H1 (cell line): Measurements from ENCODE around the gene KLHL2. TPM values are rescaled to one million over a fixed set of nuclear protein-coding genes. Genes with fewer than 3 reads are reported as not detected.

Source experiments
- CTCF ChIA-PET: fragments of 300-600 bp; sonication (Branson Sonifier 250); formaldehyde crosslinking; loops from one replicate; lab custom pipeline; 2021; ENCODE audit not compliant: partially characterized antibody; lab: Charles Lee
- POLR2A ChIA-PET: fragments of 300-600 bp; sonication (Branson Sonifier 250); formaldehyde crosslinking; loops from one replicate; lab custom pipeline; 2021; ENCODE audit warnings: inconsistent platforms; ENCODE audit not compliant: partially characterized antibody; lab: Charles Lee
- DNase-seq, 2 experiments: peaks; one replicate each; pipeline versions ENCODE4 v3.0.0 to v3.0.0-alpha.2; 2010 to 2022; ENCODE audit warnings: low spot score in 2 of 2, low read depth in 1 of 2, mixed read lengths in 1 of 2
- FAIRE-seq: peaks from 2 replicates; lab custom pipeline; 2011; peaks lifted over from hg19 to GRCh38; lab: Jason Lieb, UNC
- H2AFZ ChIP-seq: 2 replicates; pipeline ENCODE4 v1.8.1; 2012; ENCODE audit warnings: low read length, inconsistent platforms
- H2AK5ac ChIP-seq: 2 replicates; pipeline ENCODE4 v1.6.1; 2013; ENCODE audit warnings: low read depth, low read length
- H2BK120ac ChIP-seq: replicated peaks from 2 replicates; pipeline ENCODE3; 2013; ENCODE audit warnings: low read depth, low read length, inconsistent platforms
- H2BK12ac ChIP-seq: 2 replicates; pipeline ENCODE4 v1.6.1; 2013; ENCODE audit warnings: low read depth, low read length
- H2BK15ac ChIP-seq: 2 replicates; pipeline ENCODE4 v1.6.1; 2013; ENCODE audit warnings: low read length
- H2BK20ac ChIP-seq: 2 replicates; pipeline ENCODE4 v1.6.1; 2013; ENCODE audit warnings: low read length
- H2BK5ac ChIP-seq: 2 replicates; pipeline ENCODE4 v1.6.1; 2013; ENCODE audit warnings: low read depth, low read length
- H3K14ac ChIP-seq: 2 replicates; pipeline ENCODE4 v1.6.1; 2013; ENCODE audit warnings: inconsistent platforms; ENCODE audit not compliant: insufficient read length
- H3K18ac ChIP-seq: 2 replicates; pipeline ENCODE4 v1.6.1; 2013; ENCODE audit warnings: low read length; ENCODE audit errors: extremely low read depth
- H3K23ac ChIP-seq: 2 replicates; pipeline ENCODE4 v1.6.1; 2013; ENCODE audit warnings: inconsistent platforms; ENCODE audit not compliant: insufficient read length
- H3K23me2 ChIP-seq: 2 replicates; pipeline ENCODE4 v1.6.1; 2013; ENCODE audit warnings: low read depth, low read length
- H3K27ac ChIP-seq: 2 replicates; pipeline ENCODE4 v1.6.1; 2011; ENCODE audit warnings: low read depth, low read length, inconsistent platforms
- H3K27me3 ChIP-seq, 4 experiments: replicated peaks in 1 of 4; 1 replicate in 1 of 4; 2 replicates in 3 of 4; pipeline versions ENCODE4 v1.6.1 to v1.8.1; 2011 to 2013; ENCODE audit warnings: low read length in 3 of 4, mild to moderate bottlenecking in 3 of 4, inconsistent platforms in 2 of 4, mixed read lengths in 2 of 4, moderate library complexity in 1 of 4; ENCODE audit not compliant: control insufficient read depth in 3 of 4, insufficient read depth in 3 of 4; ENCODE audit errors: extremely low read depth in 1 of 4
- H3K36me3 ChIP-seq, 4 experiments: 2 replicates each; pipeline versions ENCODE4 v1.6.1 to v1.8.1; 2011 to 2013; ENCODE audit warnings: mild to moderate bottlenecking in 4 of 4, low read length in 3 of 4, moderate library complexity in 2 of 4, control low read depth in 1 of 4, inconsistent platforms in 1 of 4; ENCODE audit not compliant: insufficient read depth in 4 of 4, control insufficient read depth in 2 of 4
- H3K4ac ChIP-seq: replicated peaks from 2 replicates; pipeline ENCODE3; 2013; ENCODE audit warnings: low read length, low read depth, mixed read lengths, inconsistent platforms; ENCODE audit not compliant: insufficient read length
- H3K4me1 ChIP-seq, 4 experiments: replicated peaks in 1 of 4; 1 replicate in 1 of 4; 2 replicates in 3 of 4; pipeline versions ENCODE4 v1.6.1 to v1.8.1; 2011 to 2013; ENCODE audit warnings: low read length in 3 of 4, inconsistent platforms in 2 of 4, mixed read lengths in 1 of 4; ENCODE audit not compliant: insufficient read depth in 4 of 4, control insufficient read depth in 3 of 4
- H3K4me2 ChIP-seq, 2 experiments: 2 replicates each; pipeline versions ENCODE4 v1.6.1 to v1.8.1; 2011 to 2013; ENCODE audit warnings: low read depth in 2 of 2, low read length in 2 of 2, control low read depth in 1 of 2, inconsistent platforms in 1 of 2, mild to moderate bottlenecking in 1 of 2; ENCODE audit not compliant: insufficient read depth in 1 of 2
- H3K4me3 ChIP-seq, 4 experiments: fragments of 200-600, 300-600 bp in 1 of 4; sonication (generic), shearing (Covaris generic), sonication (Bioruptor Twin) in 1 of 4; 2 replicates each; pipeline versions ENCODE4 v1.5.1 to v1.8.1; 2011 to 2016; ENCODE audit warnings: low read length in 4 of 4, low read depth in 3 of 4, control low read depth in 2 of 4, inconsistent platforms in 2 of 4, mild to moderate bottlenecking in 2 of 4, mixed read lengths in 1 of 4, moderate library complexity in 1 of 4; ENCODE audit not compliant: insufficient read depth in 2 of 4; ENCODE audit errors: extremely low read depth in 1 of 4
- H3K56ac ChIP-seq: replicated peaks from 2 replicates; pipeline ENCODE3; 2013; ENCODE audit warnings: low read depth, mild to moderate bottlenecking, mixed read lengths, low read length, inconsistent platforms; ENCODE audit not compliant: insufficient read length
- H3K79me1 ChIP-seq: 2 replicates; pipeline ENCODE4 v1.6.1; 2013; ENCODE audit warnings: low read depth, low read length, control low read depth
- H3K79me2 ChIP-seq, 2 experiments: 2 replicates each; pipeline versions ENCODE4 v1.6.1 to v1.8.1; 2012 to 2013; ENCODE audit warnings: low read length in 2 of 2, mild to moderate bottlenecking in 2 of 2, inconsistent platforms in 1 of 2; ENCODE audit not compliant: insufficient read depth in 2 of 2, control insufficient read depth in 1 of 2
- H3K9ac ChIP-seq, 4 experiments: replicated peaks in 1 of 4; 1 replicate in 1 of 4; 2 replicates in 3 of 4; pipeline versions ENCODE4 v1.6.1 to v1.8.1; 2011 to 2013; ENCODE audit warnings: low read depth in 3 of 4, low read length in 3 of 4, control low read depth in 2 of 4, mild to moderate bottlenecking in 2 of 4, moderate library complexity in 2 of 4, inconsistent platforms in 1 of 4; ENCODE audit errors: extremely low read depth in 1 of 4
- H3K9me3 ChIP-seq, 2 experiments: 2 replicates each; pipeline versions ENCODE4 v1.6.1 to v1.8.1; 2012 to 2013; ENCODE audit warnings: mild to moderate bottlenecking in 2 of 2, moderate library complexity in 2 of 2, control low read depth in 1 of 2, inconsistent platforms in 1 of 2, low read depth in 1 of 2, low read length in 1 of 2, mixed read lengths in 1 of 2; ENCODE audit not compliant: insufficient read depth in 2 of 2
- H4K20me1 ChIP-seq, 2 experiments: replicated peaks in 1 of 2; 2 replicates each; pipeline versions ENCODE3 to v1.8.1; 2011 to 2013; ENCODE audit warnings: inconsistent platforms in 2 of 2, low read length in 2 of 2, mild to moderate bottlenecking in 1 of 2; ENCODE audit not compliant: insufficient read depth in 2 of 2, control insufficient read depth in 1 of 2
- H4K5ac ChIP-seq: 2 replicates; pipeline ENCODE4 v1.6.1; 2013; ENCODE audit warnings: low read length, low read depth, mixed read lengths, inconsistent platforms; ENCODE audit not compliant: insufficient read length
- H4K8ac ChIP-seq: 2 replicates; pipeline ENCODE4 v1.8.0; 2013; ENCODE audit warnings: mild to moderate bottlenecking, moderate library complexity, low read length, inconsistent platforms; ENCODE audit not compliant: insufficient read depth; ENCODE audit errors: extremely low read depth
- H4K91ac ChIP-seq: replicated peaks from 2 replicates; pipeline ENCODE3; 2013; ENCODE audit warnings: low read length, mixed read lengths, inconsistent platforms; ENCODE audit not compliant: insufficient read length
- CBX8 ChIP-seq: fragments of 300-800, 300-1000 bp; sonication (generic); IDR thresholded peaks from 2 replicates; pipeline ENCODE4 v1.7.1; 2016; ENCODE audit warnings: low read depth, low read length, borderline replicate concordance
- CEBPB ChIP-seq: IDR thresholded peaks from 2 replicates; pipeline ENCODE4 v1.6.1; 2012; ENCODE audit warnings: low read depth, low read length
- EGR1 ChIP-seq: IDR thresholded peaks from 2 replicates; pipeline ENCODE4 v1.6.1; 2011; ENCODE audit warnings: low read depth, low read length, borderline replicate concordance
- FOSL1 ChIP-seq: IDR thresholded peaks from 2 replicates; pipeline ENCODE4 v1.6.1; 2011; ENCODE audit warnings: mild to moderate bottlenecking, low read depth, low read length, moderate library complexity; ENCODE audit not compliant: insufficient read depth
- JUN ChIP-seq: IDR thresholded peaks from 2 replicates; pipeline ENCODE4 v1.6.1; 2011; ENCODE audit warnings: low read depth, mild to moderate bottlenecking, improper control_type of control experiment, low read length
- RAD21 ChIP-seq, 2 experiments: IDR thresholded peaks in 1 of 2; conservative IDR thresholded peaks in 1 of 2; 2 replicates each; pipeline ENCODE4 v1.6.1; 2011; ENCODE audit warnings: low read depth in 2 of 2, low read length in 2 of 2, improper control_type of control experiment in 1 of 2, inconsistent platforms in 1 of 2, mild to moderate bottlenecking in 1 of 2, moderate library complexity in 1 of 2
- SIRT6 ChIP-seq: IDR thresholded peaks from one replicate; pipeline ENCODE4 v1.7.1; 2012; ENCODE audit warnings: low read length, inconsistent platforms
- TAF7 ChIP-seq: optimal IDR thresholded peaks from 2 replicates; pipeline ENCODE3; 2011; ENCODE audit warnings: low read depth, mild to moderate bottlenecking, inconsistent platforms, low read length, moderate library complexity, borderline replicate concordance
- TBP ChIP-seq: IDR thresholded peaks from 2 replicates; pipeline ENCODE4 v1.6.1; 2011; ENCODE audit warnings: low read depth, low read length, improper control_type of control experiment
- TEAD4 ChIP-seq: IDR thresholded peaks from 2 replicates; pipeline ENCODE4 v1.6.1; 2012; ENCODE audit warnings: low read depth, low read length, inconsistent platforms, mixed read lengths
- ZNF274 ChIP-seq: IDR thresholded peaks from 2 replicates; pipeline ENCODE4 v1.7.0; 2012; ENCODE audit warnings: low read length, borderline replicate concordance; ENCODE audit errors: extremely low read depth
- WGBS, 2 experiments: shearing (Covaris generic) in 1 of 2; methylation state at CpG; one replicate each; pipeline versions ENCODE4 v1.1.6 to v1.1.7; 2013 to 2015; ENCODE audit warnings: low lambda C conversion rate in 2 of 2, mixed read lengths in 2 of 2, inconsistent platforms in 1 of 2, low coverage in 1 of 2, missing lambda C conversion rate in 1 of 2; ENCODE audit not compliant: insufficient replicate concordance in 2 of 2, insufficient coverage in 1 of 2, insufficient read length in 1 of 2; ENCODE audit errors: extremely low coverage in 1 of 2, missing lambda C conversion rate in 1 of 2; 5-methylcytosine and 5-hydroxymethylcytosine counted together
- polyA plus RNA-seq, 7 experiments: library from polyadenylated mRNA; depleted of rRNA in 3 of 7; stranded (reverse) in 5 of 7; unstranded in 2 of 7; fragments of >200 nt in 5 of 7; fragments of 200-250 nt in 2 of 7; gene quantifications; 1 replicate in 5 of 7; 2 replicates in 1 of 7; 4 replicates in 1 of 7; pipeline versions ENCODE4 v1.2.1 to v1.2.3, GENCODE V29; 2011 to 2013; ENCODE audit warnings: missing spikeins in 2 of 7, mixed read lengths in 2 of 7
- total RNA-seq: library from RNA; stranded (reverse); fragmentation: NEBNext Ultra II Directional; extraction: Animal tissue kit (Norgen Biotek cat#: 25700); gene quantifications from 2 replicates; pipeline ENCODE4 v1.2.1, GENCODE V29; 2021
- TF ChIP-seq, protein P1 (sequence below): IDR thresholded peaks from 2 replicates; pipeline ENCODE4 v1.6.1; 2012; ENCODE audit warnings: inconsistent platforms

KLHL2 gene
- total and polyA plus RNA-seq, 2 of the 8 experiments (the other 6 are each of a cell fraction or from before 2014, with no cell fraction given): 5.2 to 12.0 TPM

GRCh38 chr4:165370530-165370929 lies 163.2 kb downstream of the KLHL2 start:
- POLR2A ChIA-PET: no interaction called here
- no peak for FAIRE-seq
- no peak overlapping the region for H4K5ac ChIP-seq
- H4K91ac ChIP-seq: no peak overlapping the region
- no peak overlapping the region for H3K4ac ChIP-seq
- no peak overlapping the region for H3K27ac ChIP-seq
- 85% methylated on average over 1 of the region's 1 CpG; no CpG with 5 or more reads in 1 of the 2 experiments for WGBS, 2 experiments
- CTCF ChIA-PET: interaction anchor here (1.0 kb wide), 1 partner anchor 19 kb away, joined by 3 read pairs; no protein-coding TSS in a partner anchor
- H2BK20ac ChIP-seq: no peak overlapping the region
- no peaks in the 10 kb centered on the region for H4K20me1 ChIP-seq
- no peaks in the 10 kb centered on the region for H3K36me3 ChIP-seq
- no peak for DNase-seq
- no peaks in the 10 kb centered on the region for H3K9me3 ChIP-seq
- H3K14ac ChIP-seq: no peak overlapping the region
- peaks cover 0 to 6% (median 2%) of the 10 kb centered on the region in 4 experiments; a peak in 2 of 7 replicates for H3K4me1 ChIP-seq
- H4K8ac ChIP-seq: no peak overlapping the region
- no peak overlapping the region for H3K4me2 ChIP-seq
- no peak overlapping the region for H2BK12ac ChIP-seq
- H3K27me3 ChIP-seq: no peaks in the 10 kb centered on the region
- no peaks in the 10 kb centered on the region for H3K79me1 ChIP-seq
- no peak overlapping the region for H3K23ac ChIP-seq
- H2AFZ ChIP-seq: no peak overlapping the region
- H3K9ac ChIP-seq: no peak overlapping the region
- no peak overlapping the region for H2AK5ac ChIP-seq
- no peaks in the 10 kb centered on the region for H3K79me2 ChIP-seq
- no peak overlapping the region for H3K56ac ChIP-seq
- no peak overlapping the region for H2BK5ac ChIP-seq
- H3K23me2 ChIP-seq: no peaks in the 10 kb centered on the region
- no peak overlapping the region for H2BK120ac ChIP-seq
- H3K18ac ChIP-seq: no peak overlapping the region
- no peak overlapping the region for H3K4me3 ChIP-seq
- no peak overlapping the region for H2BK15ac ChIP-seq
- TF ChIP-seq, protein P1, sequence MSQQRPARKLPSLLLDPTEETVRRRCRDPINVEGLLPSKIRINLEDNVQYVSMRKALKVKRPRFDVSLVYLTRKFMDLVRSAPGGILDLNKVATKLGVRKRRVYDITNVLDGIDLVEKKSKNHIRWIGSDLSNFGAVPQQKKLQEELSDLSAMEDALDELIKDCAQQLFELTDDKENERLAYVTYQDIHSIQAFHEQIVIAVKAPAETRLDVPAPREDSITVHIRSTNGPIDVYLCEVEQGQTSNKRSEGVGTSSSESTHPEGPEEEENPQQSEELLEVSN: no peak
- TF ChIP-seq JUN: no peak
- no peak for TF ChIP-seq TBP
- no peak for TF ChIP-seq CBX8
- TF ChIP-seq TAF7: no peak
- no peak for TF ChIP-seq SIRT6
- TF ChIP-seq RAD21 (IDR thresholded peaks at IDR 0.05 in 1 of 2, conservative IDR thresholded peaks at IDR 0.05 in 1 of 2; ENCODE audit: low read depth in 2 of 2, low read length in 2 of 2): no peak
- no peak for TF ChIP-seq ZNF274
- no peak for TF ChIP-seq TEAD4
- no peak for TF ChIP-seq FOSL1
- no peak for TF ChIP-seq CEBPB
- TF ChIP-seq EGR1: no peak
